ENCODE measurements around the gene MPP7. TPM values are rescaled to one million over a fixed set of nuclear protein-coding genes. Genes with fewer than 3 reads are reported as not detected.

MPP7 gene
- total RNA-seq, 1 donor from 2014 or later = 0.07 TPM

GRCh38 chr10:28307267-28307666 is 4.4 kb upstream of the MPP7 start:
- DNase-seq (ENCODE audit: low read depth, low spot score) = no peak

- DNase-seq (ENCODE audit: low read depth, low spot score) = no peak
Observed at GRCh38 chr10:28305553-28305952, 2.7 kb upstream of the MPP7 start.

GRCh38 chr10:28304032-28304571 is 1.2 kb upstream of the MPP7 start:
- no peak for DNase-seq (ENCODE audit: low read depth, low spot score)

GRCh38 chr10:28302012-28302637 is 739 bp downstream of the MPP7 start:
- DNase-seq (ENCODE audit: low read depth, low spot score) = no peak

- no peak for DNase-seq (ENCODE audit: low read depth, low spot score)
Observed at GRCh38 chr10:28300027-28300426, 2.8 kb downstream of the MPP7 start.

- DNase-seq (ENCODE audit: low read depth, low spot score) = no peak
Observed at GRCh38 chr10:28298951-28299350, 3.9 kb downstream of the MPP7 start.

GRCh38 chr10:28296023-28296422 is 6.8 kb downstream of the MPP7 start:
- DNase-seq (ENCODE audit: low read depth, low spot score) = no peak

GRCh38 chr10:28295336-28295735 is 7.5 kb downstream of the MPP7 start:
- no peak for DNase-seq (ENCODE audit: low read depth, low spot score)

- no peak for DNase-seq (ENCODE audit: low read depth, low spot score)
Observed at GRCh38 chr10:28294809-28295208, 8.1 kb downstream of the MPP7 start.

- DNase-seq (ENCODE audit: low read depth, low spot score) = no peak
Observed at GRCh38 chr10:28294169-28294532, 8.7 kb downstream of the MPP7 start.

GRCh38 chr10:28293236-28294168 is 9.4 kb downstream of the MPP7 start:
- DNase-seq (ENCODE audit: low read depth, low spot score) = no peak

- no peak for DNase-seq (ENCODE audit: low read depth, low spot score)
Observed at GRCh38 chr10:28291881-28292297, 11.0 kb downstream of the MPP7 start.

GRCh38 chr10:28285816-28286215 is 17.0 kb downstream of the MPP7 start:
- no peak for DNase-seq (ENCODE audit: low read depth, low spot score)

- no peak for DNase-seq (ENCODE audit: low read depth, low spot score)
Observed at GRCh38 chr10:28284126-28284525, 18.7 kb downstream of the MPP7 start.

GRCh38 chr10:28283251-28283650 is 19.6 kb downstream of the MPP7 start:
- no peak for DNase-seq (ENCODE audit: low read depth, low spot score)

- DNase-seq (ENCODE audit: low read depth, low spot score) = no peak
Observed at GRCh38 chr10:28282336-28282735, 20.5 kb downstream of the MPP7 start.

- no peak for DNase-seq (ENCODE audit: low read depth, low spot score)
Observed at GRCh38 chr10:28281726-28282315, 21.0 kb downstream of the MPP7 start.

- DNase-seq (ENCODE audit: low read depth, low spot score) = no peak
Observed at GRCh38 chr10:28280652-28281051, 22.2 kb downstream of the MPP7 start.

- no peak for DNase-seq (ENCODE audit: low read depth, low spot score)
Observed at GRCh38 chr10:28279878-28280277, 23.0 kb downstream of the MPP7 start.

GRCh38 chr10:28278842-28279241 is 24.0 kb downstream of the MPP7 start:
- no peak for DNase-seq (ENCODE audit: low read depth, low spot score)

- DNase-seq (ENCODE audit: low read depth, low spot score) = no peak
Observed at GRCh38 chr10:28276384-28276783, 26.5 kb downstream of the MPP7 start.

GRCh38 chr10:28274475-28274874 is 28.4 kb downstream of the MPP7 start:
- no peak for DNase-seq (ENCODE audit: low read depth, low spot score)
